ENCODE data around the gene CDH15. TPM values are rescaled to one million over a fixed set of nuclear protein-coding genes. Genes with fewer than 3 reads are reported as not detected.
"Not testable (repeated sequence)": the region's sequence is repeated elsewhere in the genome, so short reads cannot be mapped to it uniquely, and the experiment has no call there.

CDH15 gene
- total RNA-seq, 1 experiment from 2014 or later = 201 TPM

DNA sequence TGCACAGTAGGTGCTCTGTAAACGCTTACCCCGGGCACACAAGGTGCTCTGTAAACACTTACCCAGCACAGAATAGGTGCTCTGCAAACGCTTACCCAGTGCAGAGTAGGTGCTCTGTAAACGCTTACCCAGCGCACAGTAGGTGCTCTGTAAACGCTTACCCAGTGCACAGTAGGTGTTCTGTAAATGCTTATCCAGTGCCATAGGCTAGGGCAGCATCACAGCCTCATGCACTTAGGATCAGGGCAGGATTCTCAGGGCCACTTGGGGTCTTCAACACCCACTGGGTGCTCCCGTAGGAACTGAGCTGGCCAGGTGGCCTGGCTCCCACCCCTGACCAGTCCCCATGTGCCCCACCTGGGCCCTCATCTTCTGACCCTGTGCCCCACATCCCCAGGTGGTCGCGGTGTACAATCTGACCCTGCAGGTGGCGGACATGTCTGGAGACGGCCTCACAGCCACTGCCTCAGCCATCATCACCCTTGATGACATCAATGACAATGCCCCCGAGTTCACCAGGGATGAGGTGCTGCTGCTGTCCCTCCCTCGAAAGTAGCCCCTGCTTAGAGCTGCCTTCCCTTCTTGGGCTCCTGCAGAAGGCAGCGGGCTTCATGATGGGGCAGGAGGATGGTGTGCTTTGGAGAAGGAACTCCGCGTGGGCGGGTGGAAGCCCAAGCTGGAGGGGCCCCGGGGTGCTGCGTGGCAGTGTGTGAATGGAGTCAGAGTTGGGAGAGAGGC lies 15.7 kb downstream of the CDH15 start:
- no peak for DNase-seq (ENCODE audit: low read depth)

- DNase-seq (ENCODE audit: low read depth) = no peak
These were observed 16.3 kb downstream of the CDH15 start for GRCh38 chr16:89187770-89188392.

GRCh38 chr16:89188471-89189357 lies 17.2 kb downstream of the CDH15 start:
- DNase-seq (ENCODE audit: low read depth) = not testable (repeated sequence)

DNA sequence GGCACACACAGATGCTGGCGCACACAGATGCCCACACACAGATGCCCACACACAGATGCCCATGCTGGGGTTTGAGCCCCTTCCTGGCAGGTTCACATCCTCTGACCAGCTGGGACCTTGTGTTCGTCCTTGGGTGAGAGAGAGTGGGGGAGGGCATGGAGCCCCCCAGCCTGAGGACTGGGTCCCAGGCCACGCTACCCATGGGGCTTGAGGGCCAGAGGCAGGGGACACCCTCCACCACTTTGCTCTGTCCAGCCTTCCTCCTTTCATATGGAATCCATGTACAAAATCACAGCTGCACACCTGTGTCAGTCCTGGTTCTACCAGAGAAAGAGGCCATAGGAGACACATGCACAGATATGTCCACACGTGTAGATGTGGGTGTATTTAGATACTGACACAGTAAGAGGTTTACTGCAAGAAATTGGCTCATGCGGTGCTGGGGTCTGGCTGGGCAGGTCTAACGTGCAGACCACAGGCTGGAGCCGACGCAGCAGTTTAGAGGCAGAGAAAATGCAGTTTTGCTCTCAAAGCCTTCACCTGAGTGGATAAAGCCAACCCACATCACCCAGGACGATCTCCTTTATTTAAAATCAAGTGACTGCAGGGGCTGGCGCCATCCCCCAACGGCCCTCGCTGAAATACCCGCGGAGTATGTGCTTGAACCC lies 17.9 kb downstream of the CDH15 start:
- DNase-seq (ENCODE audit: low read depth) = no peak

DNA sequence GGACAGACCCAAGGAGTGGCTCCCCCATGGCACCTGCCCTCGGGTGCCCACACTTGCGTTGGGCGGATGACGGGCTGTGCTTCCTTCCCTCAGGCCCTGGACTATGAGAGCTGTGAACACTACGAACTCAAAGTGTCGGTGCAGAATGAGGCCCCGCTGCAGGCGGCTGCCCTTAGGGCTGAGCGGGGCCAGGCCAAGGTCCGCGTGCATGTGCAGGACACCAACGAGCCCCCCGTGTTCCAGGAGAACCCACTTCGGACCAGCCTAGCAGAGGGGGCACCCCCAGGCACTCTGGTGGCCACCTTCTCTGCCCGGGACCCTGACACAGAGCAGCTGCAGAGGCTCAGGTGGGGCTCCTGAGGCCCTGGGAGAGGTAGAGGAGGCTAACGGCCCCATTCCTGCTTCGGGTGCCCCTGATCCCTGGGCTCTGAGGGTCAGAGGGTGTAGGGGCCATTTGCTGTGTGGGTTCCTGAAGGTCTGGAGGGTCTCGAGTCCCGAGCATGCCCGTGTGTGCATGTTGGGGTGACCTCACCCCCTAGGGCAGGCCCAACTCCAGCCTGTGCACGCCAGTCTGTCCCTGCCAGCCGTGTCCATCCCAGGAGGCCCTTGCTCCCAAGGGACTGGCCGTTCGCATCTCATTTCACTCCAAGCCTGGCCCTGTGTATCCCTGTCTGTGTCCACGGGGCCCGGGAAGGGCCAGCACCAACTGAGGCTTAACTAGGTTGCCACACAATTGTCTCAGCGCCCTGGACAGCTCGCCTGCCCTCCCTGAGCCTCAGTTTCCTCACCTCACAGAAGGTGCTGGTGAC lies 18.8 kb downstream of the CDH15 start:
- no peak for DNase-seq (ENCODE audit: low read depth)

DNA sequence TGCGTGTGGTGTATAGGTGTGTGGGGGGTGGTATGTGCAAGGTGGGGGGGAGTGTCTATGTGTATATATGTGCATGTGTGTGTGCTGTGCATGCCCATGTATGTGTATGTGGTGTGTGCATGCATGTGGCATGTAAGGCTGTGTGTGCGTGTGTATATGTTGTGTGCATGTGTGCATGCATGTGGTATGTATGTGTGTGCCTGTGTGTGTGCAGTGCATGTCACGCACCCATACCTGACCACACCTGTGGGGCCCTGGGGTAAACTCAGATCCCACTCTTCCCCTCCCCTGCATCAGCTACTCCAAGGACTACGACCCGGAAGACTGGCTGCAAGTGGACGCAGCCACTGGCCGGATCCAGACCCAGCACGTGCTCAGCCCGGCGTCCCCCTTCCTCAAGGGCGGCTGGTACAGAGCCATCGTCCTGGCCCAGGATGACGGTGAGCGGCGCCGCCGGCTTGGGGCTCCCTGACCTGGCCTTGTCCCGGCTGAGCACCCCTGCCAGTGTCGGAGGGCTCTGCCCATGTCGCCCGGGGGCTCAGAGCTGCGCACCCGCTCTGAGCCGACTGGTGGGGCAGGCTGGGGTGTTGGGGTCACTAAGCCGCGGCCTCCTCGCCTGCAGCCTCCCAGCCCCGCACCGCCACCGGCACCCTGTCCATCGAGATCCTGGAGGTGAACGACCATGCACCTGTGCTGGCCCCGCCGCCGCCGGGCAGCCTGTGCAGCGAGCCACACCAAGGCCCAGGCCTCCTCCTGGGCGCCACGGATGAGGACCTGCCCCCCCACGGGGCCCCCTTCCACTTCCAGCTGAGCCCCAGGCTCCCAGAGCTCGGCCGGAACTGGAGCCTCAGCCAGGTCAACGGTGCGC lies 19.7 kb downstream of the CDH15 start:
- no peak for DNase-seq (ENCODE audit: low read depth)

GRCh38 chr16:89191901-89192185 lies 20.3 kb downstream of the CDH15 start:
- DNase-seq (ENCODE audit: low read depth) = no peak

DNA sequence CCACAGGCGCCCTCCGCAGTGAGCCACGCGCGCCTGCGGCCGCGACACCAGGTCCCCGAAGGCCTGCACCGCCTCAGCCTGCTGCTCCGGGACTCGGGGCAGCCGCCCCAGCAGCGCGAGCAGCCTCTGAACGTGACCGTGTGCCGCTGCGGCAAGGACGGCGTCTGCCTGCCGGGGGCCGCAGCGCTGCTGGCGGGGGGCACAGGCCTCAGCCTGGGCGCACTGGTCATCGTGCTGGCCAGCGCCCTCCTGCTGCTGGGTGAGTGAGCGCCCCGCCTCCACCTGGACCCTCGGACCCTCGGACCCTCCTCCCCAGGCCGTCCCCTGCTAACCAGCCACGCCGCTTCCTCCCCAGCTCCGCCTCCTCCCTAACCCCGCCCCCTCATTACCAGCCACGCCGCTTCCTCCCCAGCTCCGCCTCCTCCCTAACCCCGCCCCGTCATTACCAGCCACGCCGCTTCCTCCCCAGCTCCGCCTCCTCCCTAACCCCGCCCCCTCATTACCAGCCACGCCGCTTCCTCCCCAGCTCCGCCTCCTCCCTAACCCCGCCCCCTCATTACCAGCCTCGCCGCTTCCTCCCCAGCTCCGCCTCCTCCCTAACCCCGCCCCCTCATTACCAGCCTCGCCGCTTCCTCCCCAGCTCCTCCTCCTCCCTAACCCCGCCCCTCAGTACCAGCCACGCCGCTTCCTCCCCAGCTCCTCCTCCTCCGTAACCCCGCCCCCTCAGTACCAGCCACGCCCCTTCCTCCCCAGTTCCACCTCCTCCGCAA lies 20.8 kb downstream of the CDH15 start:
- DNase-seq (ENCODE audit: low read depth) = not testable (repeated sequence)

DNA sequence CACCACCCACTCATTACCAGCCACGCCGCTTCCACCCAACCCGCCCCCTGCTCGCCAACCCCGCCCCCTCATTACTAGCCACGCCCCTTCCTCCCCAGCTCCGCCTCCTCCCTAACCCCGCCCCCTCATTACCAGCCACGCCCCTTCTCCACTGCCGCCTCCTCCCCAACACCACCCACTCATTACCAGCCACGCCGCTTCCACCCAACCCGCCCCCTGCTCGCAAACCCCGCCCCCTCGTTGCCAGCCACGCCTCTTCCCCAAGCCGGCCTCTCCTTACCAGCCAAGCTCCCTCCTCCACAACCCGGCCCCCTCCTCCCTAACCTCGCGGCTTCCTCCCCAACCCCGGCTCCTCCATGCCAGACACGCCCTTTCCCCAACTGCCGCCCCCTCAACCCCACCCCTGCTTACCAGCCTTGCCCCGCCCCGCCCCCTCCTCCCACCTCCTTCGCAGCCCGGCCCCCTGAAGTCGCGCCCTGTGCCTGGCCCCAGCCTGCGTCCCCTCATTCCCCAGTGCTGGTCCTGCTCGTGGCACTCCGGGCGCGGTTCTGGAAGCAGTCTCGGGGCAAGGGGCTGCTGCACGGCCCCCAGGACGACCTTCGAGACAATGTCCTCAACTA lies 21.5 kb downstream of the CDH15 start:
- DNase-seq (ENCODE audit: low read depth) = no peak

DNA sequence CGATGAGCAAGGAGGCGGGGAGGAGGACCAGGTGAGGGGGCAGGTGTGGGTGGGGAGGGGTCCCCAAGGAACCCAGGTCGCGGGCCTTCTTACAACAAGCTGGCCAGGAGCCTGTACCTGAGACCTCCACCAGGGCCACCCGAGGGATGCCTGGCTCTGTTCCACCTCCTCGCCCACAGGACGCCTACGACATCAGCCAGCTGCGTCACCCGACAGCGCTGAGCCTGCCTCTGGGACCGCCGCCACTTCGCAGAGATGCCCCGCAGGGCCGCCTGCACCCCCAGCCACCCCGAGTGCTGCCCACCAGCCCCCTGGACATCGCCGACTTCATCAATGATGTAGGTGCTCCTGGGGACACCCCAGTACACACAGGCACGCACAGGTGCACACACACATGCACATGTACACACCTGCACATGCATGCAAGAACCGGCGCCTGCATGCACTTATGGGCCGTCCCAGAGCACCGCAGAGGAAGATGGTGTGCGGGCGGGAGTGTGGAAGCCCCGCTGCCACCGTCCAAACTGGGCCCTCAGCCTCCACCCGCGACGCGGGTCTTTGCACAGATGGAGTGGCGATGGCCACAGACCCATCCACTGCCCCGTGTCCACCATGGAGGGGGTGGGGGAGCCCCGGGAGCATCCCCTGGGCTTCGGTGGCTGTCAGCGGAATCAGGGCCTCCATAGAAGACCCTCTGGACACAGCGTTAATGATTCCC lies 22.2 kb downstream of the CDH15 start:
- no peak for DNase-seq (ENCODE audit: low read depth)

DNA sequence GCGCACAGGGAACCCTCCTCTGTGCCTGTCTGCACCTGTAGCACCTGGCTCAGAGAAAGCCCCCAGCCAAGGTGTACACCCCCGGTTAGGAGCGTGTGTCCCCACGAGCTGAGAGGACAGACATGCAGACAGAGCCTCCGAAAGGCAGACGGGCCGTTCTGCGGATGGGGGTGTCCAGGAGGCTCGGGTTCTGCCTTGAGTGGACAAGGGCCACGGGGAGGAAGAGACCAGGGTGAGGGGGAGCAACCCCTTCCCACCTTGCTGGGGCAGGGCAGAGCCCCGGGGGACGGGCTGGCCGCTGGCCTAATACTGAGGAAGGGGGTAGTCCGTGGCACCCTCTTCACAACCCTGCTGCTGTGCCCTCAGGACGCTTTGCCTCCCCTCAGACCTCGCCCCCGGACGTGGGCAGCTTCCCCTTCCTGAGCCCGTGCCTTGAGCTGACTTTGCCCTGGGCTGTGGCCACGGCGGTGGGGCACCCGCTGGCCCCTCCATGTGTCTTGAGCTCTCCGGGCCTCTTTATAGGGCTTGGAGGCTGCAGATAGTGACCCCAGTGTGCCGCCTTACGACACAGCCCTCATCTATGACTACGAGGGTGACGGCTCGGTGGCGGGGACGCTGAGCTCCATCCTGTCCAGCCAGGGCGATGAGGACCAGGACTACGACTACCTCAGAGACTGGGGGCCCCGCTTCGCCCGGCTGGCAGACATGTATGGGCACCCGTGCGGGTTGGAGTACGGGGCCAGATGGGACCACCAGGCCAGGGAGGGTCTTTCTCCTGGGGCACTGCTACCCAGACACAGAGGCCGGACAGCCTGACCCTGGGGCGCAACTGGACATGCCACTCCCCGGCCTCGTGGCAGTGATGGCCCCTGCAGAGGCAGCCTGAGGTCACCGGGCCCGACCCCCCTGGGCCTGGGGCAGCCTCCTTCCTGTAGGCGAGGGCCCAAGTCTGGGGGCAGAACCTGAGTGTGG lies 23.1 kb downstream of the CDH15 start:
- no peak for DNase-seq (ENCODE audit: low read depth)

GRCh38 chr16:89195521-89196171 lies 24.1 kb downstream of the CDH15 start:
- no peak for DNase-seq (ENCODE audit: low read depth)

DNA sequence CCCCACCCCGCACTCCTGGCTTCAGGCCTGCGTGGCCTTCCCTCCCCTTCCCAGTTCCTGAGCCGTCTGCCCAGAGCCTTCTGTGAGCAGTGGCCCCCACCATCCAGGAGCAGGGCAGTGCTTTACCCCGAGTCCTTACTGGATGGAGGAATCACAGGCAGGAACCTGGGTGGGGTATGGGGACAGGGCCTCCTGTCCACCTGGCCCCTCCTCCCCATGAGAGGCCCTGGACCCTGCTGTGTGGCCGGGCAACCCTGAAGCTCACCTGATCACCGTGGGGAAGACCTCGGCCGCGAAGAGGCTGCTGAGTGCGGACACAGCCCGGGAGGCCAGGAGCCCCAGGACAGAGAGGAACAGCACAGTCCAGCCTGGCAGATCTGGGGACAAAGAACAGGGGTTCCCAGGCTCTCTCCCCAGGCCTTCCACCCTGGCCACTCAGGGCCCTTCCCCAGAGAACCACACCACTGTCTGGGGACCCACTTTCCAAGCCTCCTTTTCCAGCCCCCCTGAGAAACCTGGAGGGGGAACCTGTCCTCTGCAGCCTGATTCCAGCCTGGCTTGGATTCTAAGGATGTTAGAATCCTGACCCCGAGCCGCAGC lies 25.6 kb downstream of the CDH15 start:
- DNase-seq (ENCODE audit: low read depth) = no peak

DNA sequence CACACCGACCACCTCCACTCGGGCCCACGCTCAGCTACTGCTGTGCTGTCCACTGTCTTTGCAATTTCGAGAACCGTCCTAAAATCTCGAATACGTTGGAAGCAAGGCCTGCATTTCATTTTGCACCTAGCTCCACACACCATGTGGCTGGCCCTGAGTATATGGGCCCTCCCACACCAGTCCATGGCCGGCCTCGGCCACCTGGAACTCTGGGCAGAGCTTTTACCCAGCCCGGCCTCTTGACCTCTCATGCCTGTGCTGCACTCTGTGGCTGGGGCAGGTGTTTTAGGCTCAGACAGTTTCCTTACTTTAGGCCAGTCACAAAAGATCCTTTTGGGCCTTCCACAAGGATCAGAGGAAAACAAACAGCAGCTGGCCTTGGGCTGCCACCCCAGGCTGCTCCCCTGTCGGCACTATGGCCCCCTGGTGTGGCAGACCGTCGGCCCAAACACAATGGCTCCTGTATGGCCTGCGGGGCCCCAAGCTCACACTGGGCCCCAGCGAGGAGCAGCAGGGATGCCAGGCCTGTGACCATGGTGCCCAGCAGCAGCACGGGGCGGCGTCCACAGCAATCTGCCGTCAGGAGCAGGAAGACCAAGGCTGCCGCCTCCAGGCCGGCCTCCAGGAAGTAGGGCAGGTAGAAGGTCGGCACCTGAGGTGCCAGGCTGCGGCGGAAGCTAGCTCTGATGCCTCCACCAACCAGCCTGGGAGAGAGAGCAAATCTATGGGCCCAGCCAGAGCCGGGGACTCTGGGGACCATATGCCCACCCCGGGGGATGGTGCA lies 26.3 kb downstream of the CDH15 start:
- DNase-seq (ENCODE audit: low read depth) = peak; percentile 51
